Transverse colon (tissue), 4 donors: ENCODE measurements around the gene PAXIP1.

ENCODE experiments used
- CTCF ChIP-seq, 5 experiments: fragments of 200-600 bp in 3 of 5; fragments of 450-650 bp in 2 of 5; sonication (generic) in 3 of 5; IDR thresholded peaks; 1 replicate in 2 of 5; 2 replicates in 3 of 5; pipeline ENCODE4 v1.5.1; 2016 to 2017; ENCODE audit warnings: antibody characterized with exemption in 5 of 5, inconsistent platforms in 3 of 5, mild to moderate bottlenecking in 2 of 5, moderate library complexity in 1 of 5
- EP300 ChIP-seq: sonication (generic); formaldehyde crosslinking; IDR thresholded peaks from one replicate; pipeline ENCODE4 v1.6.1; 2017; ENCODE audit warnings: antibody characterized with exemption, low read depth
- POLR2AphosphoS5 ChIP-seq, 3 donors: sonication (generic); formaldehyde crosslinking; IDR thresholded peaks; one replicate each; pipeline ENCODE4 v1.6.1; 2016; ENCODE audit warnings: antibody characterized with exemption in 3 of 3

GRCh38 chr7:154907651-154908620 lies 95.0 kb downstream of the PAXIP1 start:
- TF ChIP-seq EP300, result no peak
- TF ChIP-seq CTCF (IDR thresholded peaks at IDR 0.05), result no peak
- TF ChIP-seq POLR2AphosphoS5 (IDR thresholded peaks at IDR 0.05), result no peak
